Kidney (tissue), 14 donors: Measurements from ENCODE around the gene HIVEP3. TPM values are rescaled to one million over a fixed set of nuclear protein-coding genes. Genes with fewer than 3 reads are reported as not detected.

ENCODE experiments used
- DNase-seq, 5 donors: peaks; one replicate each; pipeline ENCODE4 v3.0.0-alpha.2; 2013 to 2020
- FAIRE-seq: peaks from 2 replicates; lab custom pipeline; 2012; peaks lifted over from hg19 to GRCh38; lab: Jason Lieb, UNC
- H3K27ac ChIP-seq, 2 donors: one replicate each; pipeline ENCODE4 v1.7.0; 2013; ENCODE audit warnings: low read depth in 2 of 2, low read length in 2 of 2, inconsistent platforms in 1 of 2
- H3K27me3 ChIP-seq: one replicate; pipeline ENCODE4 v1.7.1; 2013; ENCODE audit warnings: low read length, inconsistent platforms; ENCODE audit not compliant: control insufficient read depth, insufficient read depth
- H3K36me3 ChIP-seq, 3 donors: one replicate each; pipeline versions ENCODE4 v1.7.0 to v1.7.1; 2013; ENCODE audit warnings: low read length in 3 of 3, control low read depth in 1 of 3, inconsistent platforms in 1 of 3; ENCODE audit not compliant: insufficient read depth in 3 of 3, control insufficient read depth in 2 of 3
- H3K4me1 ChIP-seq, 3 donors: one replicate each; pipeline versions ENCODE4 v1.7.0 to v1.7.1; 2013; ENCODE audit warnings: low read length in 3 of 3, inconsistent platforms in 1 of 3, low read depth in 1 of 3; ENCODE audit not compliant: control insufficient read depth in 2 of 3, insufficient read depth in 2 of 3
- H3K4me3 ChIP-seq, 3 donors: one replicate each; pipeline versions ENCODE4 v1.7.0 to v1.8.1; 2013; ENCODE audit warnings: low read length in 3 of 3, control low read depth in 1 of 3, inconsistent platforms in 1 of 3
- H3K9ac ChIP-seq, 3 donors: one replicate each; pipeline versions ENCODE4 v1.7.0 to v1.7.1; 2013; ENCODE audit warnings: low read length in 3 of 3, control low read depth in 1 of 3, inconsistent platforms in 1 of 3
- H3K9me3 ChIP-seq, 3 donors: one replicate each; pipeline versions ENCODE4 v1.7.0 to v1.7.1; 2013; ENCODE audit warnings: low read length in 3 of 3, control low read depth in 1 of 3, inconsistent platforms in 1 of 3; ENCODE audit not compliant: control insufficient read depth in 2 of 3, insufficient read depth in 1 of 3
- CTCF ChIP-seq: IDR thresholded peaks from 3 replicates; pipeline ENCODE4 v1.5.1; 2012; ENCODE audit warnings: mild to moderate bottlenecking, moderate library complexity, borderline replicate concordance; ENCODE audit not compliant: insufficient read depth; ENCODE audit errors: extremely low read depth
- intact Hi-C: fragments of 100-400 bp; cut with DNase I; formaldehyde crosslinking; loops from one replicate; pipeline ENCODE4 v1.11.1; 2022
- polyA plus RNA-seq: library from polyadenylated mRNA; stranded (reverse); fragments of 350-450 nt; fragmentation: Illumina TruSeq; extraction: RNeasy Lipid Tissue Mini Kit (QIAGEN cat#74804); gene quantifications from one replicate; pipeline ENCODE4 v1.2.3, GENCODE V29; 2014; ENCODE audit warnings: low read depth, low replicate concordance; ENCODE audit not compliant: insufficient read depth
- total RNA-seq: library from RNA; stranded (reverse); fragmentation: NEBNext Ultra II Directional; extraction: Animal tissue kit (Norgen Biotek cat#: 25700); gene quantifications from one replicate; pipeline ENCODE4 v1.2.1, GENCODE V29; 2021
- donor health status: control.
- donor health status: control.
- donor health status: control.
- donor health status: control.
- donor health status: control.
- donor health status: DM: yes; HTN: yes; CAD: no.
- donor health status: Normal renal cell carcinoma (clear cell type).

Gene HIVEP3
- total and polyA plus RNA-seq, 2 donors from 2014 or later = 3.5 to 11.0 TPM

- Histone ChIP-seq H3K27me3 (no peaks in the 10 kb centered on the region), H3K4me3 (no peak overlapping the region), H3K36me3 (no peaks in the 10 kb centered on the region), H3K9ac (no peak overlapping the region), H3K27ac (no peak overlapping the region), H3K4me1 (peaks cover 0 to 10% (median 0%) of the 10 kb centered on the region in 3 donors), H3K9me3 (no peaks in the 10 kb centered on the region)
- TF ChIP-seq CTCF = no peak
- intact Hi-C loops = no loop called here
- no peak for DNase-seq
- FAIRE-seq = no peak
Measured at GRCh38 chr1:41800311-41800829, 118.4 kb downstream of the HIVEP3 start.

GRCh38 chr1:41799723-41800122 lies 119.0 kb downstream of the HIVEP3 start:
- intact Hi-C loops = no loop called here
- H3K9ac ChIP-seq = no peak overlapping the region
- no peak overlapping the region for H3K27ac ChIP-seq
- FAIRE-seq = no peak
- H3K9me3 ChIP-seq = no peaks in the 10 kb centered on the region
- no peak for DNase-seq
- H3K4me1 ChIP-seq = peaks cover 0 to 10% (median 0%) of the 10 kb centered on the region in 3 donors
- no peaks in the 10 kb centered on the region for H3K36me3 ChIP-seq
- no peak overlapping the region for H3K4me3 ChIP-seq
- no peak for TF ChIP-seq CTCF
- H3K27me3 ChIP-seq = no peaks in the 10 kb centered on the region

GRCh38 chr1:41799205-41799604 lies 119.5 kb downstream of the HIVEP3 start:
- DNase-seq (no peak), FAIRE-seq (no peak)
- no peaks in the 10 kb centered on the region for H3K9me3 ChIP-seq
- intact Hi-C loops = no loop called here
- H3K4me3 ChIP-seq = no peak overlapping the region
- H3K9ac ChIP-seq = no peak overlapping the region
- H3K27ac ChIP-seq = no peak overlapping the region
- no peaks in the 10 kb centered on the region for H3K27me3 ChIP-seq
- no peaks in the 10 kb centered on the region for H3K36me3 ChIP-seq
- no peak for TF ChIP-seq CTCF
- H3K4me1 ChIP-seq = peaks cover 0 to 10% (median 0%) of the 10 kb centered on the region in 3 donors
